ENCODE results near the gene VSTM2L.

Gene VSTM2L

GRCh38 chr20:37970856-37971245 lies 67.9 kb downstream of the VSTM2L start:
- H3K4me3 ChIP-seq (ENCODE audit: low read depth, low read length) = no peak overlapping the region
- no peak for DNase-seq (ENCODE audit: low read depth)
- no peak for TF ChIP-seq CTCF (conservative IDR thresholded peaks at IDR 0.05; ENCODE audit: low read depth, low read length)

- TF ChIP-seq CTCF (conservative IDR thresholded peaks at IDR 0.05; ENCODE audit: low read depth, low read length) = no peak
- no peak for DNase-seq (ENCODE audit: low read depth)
- no peak overlapping the region for H3K4me3 ChIP-seq (ENCODE audit: low read depth, low read length)
Observed at GRCh38 chr20:37971561-37972127, 68.7 kb downstream of the VSTM2L start.

- TF ChIP-seq CTCF (conservative IDR thresholded peaks at IDR 0.05; ENCODE audit: low read depth, low read length) = no peak
- DNase-seq (ENCODE audit: low read depth) = no peak
- H3K4me3 ChIP-seq (ENCODE audit: low read depth, low read length) = no peak overlapping the region
Observed at GRCh38 chr20:37972256-37973058, 69.5 kb downstream of the VSTM2L start.

- no peak overlapping the region for H3K4me3 ChIP-seq (ENCODE audit: low read depth, low read length)
- TF ChIP-seq CTCF (conservative IDR thresholded peaks at IDR 0.05; ENCODE audit: low read depth, low read length) = no peak
- DNase-seq (ENCODE audit: low read depth) = no peak
Observed at GRCh38 chr20:37973059-37973910, 70.4 kb downstream of the VSTM2L start.

GRCh38 chr20:37976887-37977286 lies 74.0 kb downstream of the VSTM2L start:
- H3K4me3 ChIP-seq (ENCODE audit: low read depth, low read length) = no peak overlapping the region
- no peak for TF ChIP-seq CTCF (conservative IDR thresholded peaks at IDR 0.05; ENCODE audit: low read depth, low read length)
- DNase-seq (ENCODE audit: low read depth) = no peak

- H3K4me3 ChIP-seq (ENCODE audit: low read depth, low read length) = no peak overlapping the region
- TF ChIP-seq CTCF (conservative IDR thresholded peaks at IDR 0.05; ENCODE audit: low read depth, low read length) = no peak
- no peak for DNase-seq (ENCODE audit: low read depth)
Observed at GRCh38 chr20:37977338-37977737, 74.4 kb downstream of the VSTM2L start.
